Measurements from ENCODE around the gene ST6GALNAC5.
"Not testable (repeated sequence)": the region's sequence is repeated elsewhere in the genome, so short reads cannot be mapped to it uniquely, and the experiment has no call there.

Gene ST6GALNAC5

GRCh38 chr1:76867342-76868130 is at the start of gene ST6GALNAC5:
Gene ST6GALNAC5 (plus strand): TSS chr1:76867480.
- DNase-seq: peak in 2 of 3 experiments; percentile 73 to 80

GRCh38 chr1:76820028-76820427 is 47.3 kb upstream of the ST6GALNAC5 start:
- DNase-seq: no peak

DNA sequence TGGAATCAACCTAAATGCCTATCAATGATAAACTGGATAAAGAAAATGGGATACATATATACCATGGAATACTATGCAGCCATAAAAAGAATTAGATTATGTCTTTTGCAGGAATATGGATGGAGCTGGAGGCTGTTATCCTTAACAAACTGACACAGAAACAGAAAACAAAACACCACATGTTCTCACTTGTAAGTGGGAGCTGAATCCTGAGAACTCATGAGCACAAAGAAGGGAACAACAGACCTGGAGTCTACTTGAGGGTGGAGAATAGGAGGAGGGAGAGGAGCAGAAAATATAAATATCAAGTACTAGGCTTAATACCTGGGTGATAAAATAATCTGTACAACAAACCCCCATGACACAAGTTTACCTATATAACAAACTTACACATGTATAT is 44.3 kb upstream of the ST6GALNAC5 start:
- DNase-seq: not testable (repeated sequence)

DNA sequence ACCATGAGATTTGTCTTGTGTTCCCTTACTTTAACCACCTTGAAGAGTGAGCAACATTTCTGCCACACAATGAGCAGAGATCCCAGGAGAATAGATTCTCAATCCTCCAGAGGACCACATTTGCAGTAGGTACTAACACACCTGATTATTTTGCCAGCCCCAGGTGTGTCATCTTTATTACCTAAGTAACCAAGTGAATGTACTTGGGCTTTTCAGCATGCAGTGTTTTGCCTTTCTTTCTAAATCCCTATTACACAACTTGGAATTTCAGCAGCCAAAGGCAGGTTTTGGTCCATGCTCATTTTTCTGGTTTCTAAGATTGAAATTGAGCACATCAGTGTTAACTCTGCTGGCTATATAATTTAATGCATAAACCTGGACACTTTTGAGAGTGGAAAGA is 43.2 kb upstream of the ST6GALNAC5 start:
- no peak for DNase-seq

- no peak for DNase-seq
Observed at GRCh38 chr1:76826072-76826845, 41.0 kb upstream of the ST6GALNAC5 start.

DNA sequence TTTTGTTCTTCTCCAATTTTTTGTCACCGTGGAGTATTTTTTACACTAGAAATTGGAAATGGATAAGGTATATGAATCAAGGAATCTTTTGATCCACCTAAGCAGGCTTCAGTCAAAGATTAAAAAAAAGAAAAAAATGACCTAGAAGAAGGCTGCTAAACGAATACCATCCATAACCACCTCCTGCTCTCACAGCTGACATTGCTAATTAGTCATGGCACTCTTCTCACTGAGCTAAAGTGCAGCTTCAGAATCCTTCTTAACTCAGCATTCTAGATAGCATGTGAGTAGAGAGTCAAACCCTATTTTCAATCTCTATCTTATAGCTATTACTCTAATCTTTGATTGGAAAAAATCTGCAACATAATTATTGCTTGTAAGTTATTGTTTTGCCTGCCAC is 40.2 kb upstream of the ST6GALNAC5 start:
- no peak for DNase-seq

- no peak for DNase-seq
Observed at GRCh38 chr1:76830373-76830772, 36.9 kb upstream of the ST6GALNAC5 start.

GRCh38 chr1:76832521-76832920 is 34.8 kb upstream of the ST6GALNAC5 start:
- DNase-seq: no peak

DNA sequence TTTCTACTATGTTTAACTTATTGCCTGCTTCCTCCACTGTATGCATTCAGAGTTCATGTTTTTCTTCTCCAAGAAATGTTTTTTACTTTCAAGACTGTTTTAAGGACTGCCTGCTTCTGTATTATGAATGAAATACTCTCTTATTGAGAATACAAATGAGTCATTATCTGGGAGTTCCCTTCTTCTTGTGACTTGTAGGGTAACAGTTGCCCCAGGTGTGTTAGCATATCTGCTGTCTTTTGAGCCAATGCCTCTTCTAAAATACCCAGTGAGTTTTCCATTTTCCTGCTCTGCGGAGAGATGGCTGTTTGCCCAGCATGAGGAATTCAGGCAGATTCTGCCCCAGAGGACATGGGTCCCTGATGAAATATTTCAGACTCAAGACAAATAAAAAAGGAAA is 34.1 kb upstream of the ST6GALNAC5 start:
- DNase-seq: no peak

GRCh38 chr1:76833856-76834255 is 33.4 kb upstream of the ST6GALNAC5 start:
- DNase-seq: no peak

GRCh38 chr1:76835203-76835602 is 32.1 kb upstream of the ST6GALNAC5 start:
- no peak for DNase-seq

GRCh38 chr1:76840278-76840677 is 27.0 kb upstream of the ST6GALNAC5 start:
- no peak for DNase-seq

GRCh38 chr1:76841460-76841859 is 25.8 kb upstream of the ST6GALNAC5 start:
- no peak for DNase-seq

- DNase-seq: no peak
Observed at GRCh38 chr1:76843821-76844464, 23.3 kb upstream of the ST6GALNAC5 start.

GRCh38 chr1:76854255-76854654 is 13.0 kb upstream of the ST6GALNAC5 start:
- DNase-seq: peak in 1 of 3 experiments; percentile 32

DNA sequence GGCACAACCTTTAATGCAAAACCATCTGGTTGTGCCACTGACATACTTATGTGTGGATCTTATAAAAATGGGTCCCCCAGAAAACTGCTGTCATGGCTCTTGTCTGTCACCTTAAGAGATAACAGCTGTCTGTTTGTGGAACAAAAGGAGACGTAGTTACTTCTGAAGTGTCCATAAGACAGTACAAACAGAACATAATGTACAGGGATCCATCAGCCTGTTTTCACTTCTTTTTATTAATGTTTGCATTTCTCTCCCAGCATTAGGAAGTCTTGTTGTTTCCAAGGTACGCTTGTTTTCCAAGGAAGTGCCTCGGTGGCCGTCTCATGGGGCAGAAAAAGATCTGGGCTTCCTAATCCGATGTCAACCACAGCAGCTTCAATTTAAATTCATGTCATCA is 11.2 kb upstream of the ST6GALNAC5 start:
- DNase-seq: no peak

- no peak for DNase-seq
Observed at GRCh38 chr1:76857138-76857537, 10.1 kb upstream of the ST6GALNAC5 start.

GRCh38 chr1:76857973-76858372 is 9.3 kb upstream of the ST6GALNAC5 start:
- peak in 1 of 3 experiments; percentile 27 for DNase-seq

GRCh38 chr1:76861149-76861548 is 6.1 kb upstream of the ST6GALNAC5 start:
- DNase-seq: no peak

DNA sequence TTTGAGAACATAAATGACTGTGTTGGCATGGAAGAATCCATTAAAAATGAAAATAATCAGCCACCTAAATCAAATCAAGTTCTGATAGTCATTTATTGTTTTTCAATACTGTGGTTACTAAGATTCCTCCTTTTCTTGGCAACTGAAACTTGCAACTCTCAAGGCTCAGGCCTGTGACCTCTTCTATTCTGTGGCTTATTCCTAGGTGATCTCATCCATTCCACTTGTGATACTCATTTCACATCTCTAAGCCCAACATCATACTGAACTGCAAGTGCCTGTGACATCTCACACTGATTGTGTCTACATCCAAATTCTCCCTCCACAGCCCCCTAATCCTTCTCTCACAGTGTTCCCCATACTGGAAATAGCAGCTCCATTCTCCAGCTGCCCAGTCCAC is 4.8 kb upstream of the ST6GALNAC5 start:
- DNase-seq: no peak

GRCh38 chr1:76864383-76864782 is 2.9 kb upstream of the ST6GALNAC5 start:
- no peak for DNase-seq

DNA sequence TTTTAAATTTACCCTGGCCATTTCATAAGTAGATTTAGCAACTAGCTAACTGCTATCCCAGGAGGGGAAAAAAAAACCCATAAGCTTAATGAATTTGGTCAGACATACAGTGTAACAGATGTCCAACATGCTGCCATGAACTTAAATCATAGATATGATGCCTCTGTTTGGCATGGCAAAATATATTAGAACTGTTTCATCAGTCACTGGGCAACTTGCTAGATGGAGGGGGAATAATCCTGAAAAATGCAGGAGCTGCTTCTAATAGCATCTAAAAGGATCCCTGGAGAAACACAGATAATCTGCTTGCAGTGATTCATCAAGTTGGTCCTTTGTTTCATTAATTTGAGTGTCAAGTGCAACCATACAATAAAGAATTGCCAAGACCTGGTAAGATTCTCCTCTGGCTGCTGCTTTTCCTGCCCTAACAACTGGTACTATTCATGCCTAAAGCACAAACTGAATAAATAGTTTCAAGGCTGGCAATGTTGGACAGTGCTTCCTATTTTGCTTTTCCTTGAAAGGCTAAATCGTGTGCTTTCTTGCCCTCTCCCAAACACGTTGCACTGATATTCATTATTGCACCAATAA is 1.5 kb upstream of the ST6GALNAC5 start:
- DNase-seq: no peak

DNA sequence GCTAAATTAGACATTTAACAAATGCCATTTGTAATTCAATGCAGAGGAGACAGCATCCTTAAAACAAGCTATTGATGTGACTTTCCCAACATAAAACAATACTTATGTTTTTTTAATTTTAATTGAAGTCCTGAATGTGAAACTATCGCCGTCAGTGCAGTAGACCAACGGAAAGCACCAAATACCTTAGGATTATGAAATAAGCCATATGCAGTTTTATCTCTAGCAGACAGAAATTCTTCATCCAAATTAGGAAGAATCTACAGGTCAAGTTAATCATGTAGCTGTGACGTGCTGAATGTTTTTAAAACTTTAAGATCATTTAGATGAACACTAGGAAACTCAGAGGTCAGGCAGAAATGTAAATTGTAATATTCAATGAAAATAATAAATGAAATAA is 714 bp upstream of the ST6GALNAC5 start:
- no peak for DNase-seq
